ENCODE results near the gene PARP6.

PARP6 gene

GRCh38 chr15:72230197-72231065 is 41.9 kb downstream of the PARP6 start:
- peak; percentile 91 for DNase-seq

GRCh38 chr15:72229947-72230196 is 42.5 kb downstream of the PARP6 start:
- DNase-seq = no peak

DNA sequence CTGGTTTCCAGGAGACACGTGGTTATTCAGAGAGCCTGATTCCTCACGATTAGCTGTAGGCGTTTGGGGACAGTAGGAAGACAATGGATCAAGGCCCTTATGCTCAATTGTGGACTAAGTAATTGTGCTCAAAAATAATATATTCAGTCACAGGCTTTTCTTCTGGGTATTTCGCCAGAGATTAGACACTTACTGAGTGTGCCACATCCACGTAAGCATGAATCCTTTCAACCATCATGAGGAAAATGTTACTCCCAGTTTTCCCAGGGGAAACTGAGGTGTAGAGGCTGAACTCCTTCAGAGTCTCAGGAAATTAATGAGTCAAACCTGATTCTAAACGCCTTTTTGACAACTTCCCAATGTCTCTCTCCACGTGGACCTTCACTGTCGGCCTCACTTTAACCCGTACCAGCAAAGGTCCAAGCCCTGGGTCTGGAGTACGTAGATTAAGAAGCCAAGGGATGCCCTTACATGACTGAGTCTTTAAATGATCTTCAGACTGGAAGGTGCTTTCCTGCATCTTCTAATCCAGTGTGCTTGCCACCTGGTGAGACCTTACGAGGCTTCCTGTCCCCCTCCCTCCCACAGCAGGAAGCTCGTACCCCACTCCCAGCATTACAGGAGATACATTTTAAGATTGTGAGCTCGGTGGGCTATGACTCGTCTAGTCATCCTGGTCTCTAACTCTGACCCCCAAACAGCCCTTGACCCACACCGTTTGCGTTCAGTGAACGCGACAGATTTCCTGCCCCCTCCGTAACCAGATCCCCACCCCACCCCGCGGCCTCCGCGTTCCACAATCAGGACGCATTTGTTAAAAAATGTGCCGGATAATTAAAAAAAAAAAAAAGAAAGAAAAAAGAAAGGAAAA is 43.0 kb downstream of the PARP6 start:
- DNase-seq = no peak

- no peak for DNase-seq
Observed at GRCh38 chr15:72227720-72228119, 44.6 kb downstream of the PARP6 start.

- no peak for DNase-seq
Observed at GRCh38 chr15:72227192-72227586, 45.2 kb downstream of the PARP6 start.

- no peak for DNase-seq
Observed at GRCh38 chr15:72223278-72223677, 49.1 kb downstream of the PARP6 start.

- DNase-seq = no peak
Observed at GRCh38 chr15:72222393-72222792, 50.0 kb downstream of the PARP6 start.

GRCh38 chr15:72220687-72221086 is 51.7 kb downstream of the PARP6 start:
- DNase-seq = no peak

DNA sequence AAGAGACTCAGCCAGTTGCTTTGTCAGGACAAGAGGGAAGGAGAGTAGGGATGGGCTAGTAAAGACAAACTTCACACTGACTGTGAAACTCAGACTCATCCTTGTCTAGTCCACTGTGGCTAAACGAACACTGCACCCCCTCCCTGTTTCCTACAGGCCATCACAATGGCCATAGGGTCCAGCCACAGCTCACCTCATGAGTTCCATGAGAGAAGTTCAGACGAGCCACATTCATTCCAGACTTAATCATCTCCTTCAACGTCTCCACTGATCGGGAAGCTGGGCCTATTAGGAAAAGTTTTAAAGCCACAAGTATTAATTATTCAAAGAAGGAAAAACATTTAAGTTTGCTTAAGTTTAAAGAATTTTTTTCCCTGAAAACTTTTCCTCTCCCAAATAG is 55.1 kb downstream of the PARP6 start:
- DNase-seq = no peak

DNA sequence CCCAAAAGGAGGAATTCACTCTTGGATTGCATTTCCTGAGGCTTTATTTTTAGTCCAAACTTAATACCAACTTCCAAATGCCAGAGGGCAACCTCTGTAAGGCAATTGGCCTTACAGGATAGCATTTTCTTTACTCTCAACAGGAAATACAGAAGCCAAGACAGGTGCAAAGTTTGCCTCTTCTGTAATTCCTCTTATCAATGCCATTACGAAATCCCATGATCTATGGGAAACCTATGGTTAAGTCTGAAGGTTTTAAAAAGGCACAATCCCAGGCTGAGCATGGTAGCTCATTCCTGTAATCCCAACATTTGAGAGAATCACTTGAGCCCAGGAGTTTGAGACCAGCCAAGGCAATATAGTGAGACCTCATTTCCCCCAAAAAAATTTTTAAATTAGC is 56.3 kb downstream of the PARP6 start:
- DNase-seq = no peak

DNA sequence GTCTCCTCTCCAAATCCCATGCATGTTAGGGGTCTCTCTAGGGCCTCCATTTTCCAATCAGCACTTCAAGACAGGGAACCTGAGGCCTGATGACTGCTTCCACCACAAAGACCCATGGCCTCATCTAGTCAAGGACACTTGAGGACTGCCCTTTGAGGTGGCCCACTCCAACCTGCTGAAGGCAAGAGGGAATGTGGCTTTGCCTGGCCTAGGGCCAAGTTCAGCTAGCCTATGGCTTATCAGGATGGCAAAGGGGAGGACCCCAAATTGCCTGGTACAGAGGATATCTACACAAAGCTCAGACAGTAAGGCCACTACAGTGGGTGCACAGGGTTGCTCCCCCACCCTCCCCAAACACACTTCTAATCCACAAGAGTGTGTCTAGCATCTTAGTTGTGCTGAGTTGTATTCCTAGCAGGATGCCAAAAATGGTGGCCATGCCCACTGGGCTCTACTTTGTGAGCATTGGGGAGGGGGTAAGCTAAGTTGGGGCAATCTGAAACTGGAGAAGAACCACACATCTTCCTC is 64.7 kb downstream of the PARP6 start:
- DNase-seq = no peak

- no peak for DNase-seq
Observed at GRCh38 chr15:72206677-72207000, 65.7 kb downstream of the PARP6 start.

DNA sequence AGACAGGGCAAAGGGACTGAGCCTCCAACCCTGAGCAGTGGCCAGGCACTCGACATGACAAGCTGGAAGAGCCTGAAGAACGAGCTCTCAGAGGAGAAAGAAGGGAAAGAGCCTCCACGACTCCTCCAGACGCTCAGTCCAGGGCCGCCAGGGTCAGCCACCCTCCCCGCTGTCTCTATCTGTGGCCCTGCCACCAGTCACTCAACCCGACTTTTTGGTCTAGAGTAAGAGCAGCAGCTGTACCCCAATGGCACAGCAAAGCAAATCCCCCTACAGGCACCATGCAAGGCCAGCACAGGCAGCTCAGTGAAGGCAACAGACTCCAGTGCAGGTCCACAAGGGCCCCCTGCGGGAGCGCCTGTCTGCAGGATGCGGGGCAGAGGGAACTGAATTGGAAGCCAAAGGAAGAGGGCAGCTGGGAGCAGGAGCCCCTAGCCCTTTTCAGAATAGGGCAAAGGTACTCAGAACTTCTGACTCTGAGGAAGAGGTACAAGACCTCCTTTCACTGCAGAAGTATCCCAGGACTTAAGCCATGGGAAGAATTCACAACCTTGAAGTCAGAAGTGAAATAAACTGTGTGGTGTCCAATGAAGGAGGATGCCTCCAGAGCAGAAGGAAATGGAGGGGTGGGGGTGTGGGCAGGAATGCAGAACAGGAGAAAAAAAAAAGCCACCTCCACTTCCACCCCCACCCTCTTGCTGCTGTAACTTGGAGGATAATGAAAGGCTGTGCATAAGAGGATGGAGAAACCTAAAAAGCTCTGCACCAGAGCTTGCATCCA is 66.3 kb downstream of the PARP6 start:
- DNase-seq = no peak

DNA sequence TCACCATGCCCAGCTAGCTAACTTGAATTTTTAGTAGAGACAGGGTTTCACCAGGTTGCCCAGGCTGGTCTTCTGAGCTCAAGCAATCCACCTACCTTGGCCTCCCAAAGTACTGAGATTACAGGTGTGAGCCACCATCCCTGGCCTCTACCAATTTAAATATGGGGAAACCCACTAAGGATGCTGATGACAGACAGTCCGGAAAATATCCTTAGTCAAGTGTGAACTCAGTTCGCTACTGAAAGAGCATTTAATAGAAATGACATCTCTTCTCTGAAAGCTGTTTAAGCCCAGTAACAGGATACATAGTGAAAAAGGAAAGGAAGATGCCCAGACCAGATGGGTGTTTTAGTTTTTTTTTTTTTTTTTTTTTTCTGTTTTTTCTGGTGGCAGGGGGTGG is 67.1 kb downstream of the PARP6 start:
- DNase-seq = no peak

DNA sequence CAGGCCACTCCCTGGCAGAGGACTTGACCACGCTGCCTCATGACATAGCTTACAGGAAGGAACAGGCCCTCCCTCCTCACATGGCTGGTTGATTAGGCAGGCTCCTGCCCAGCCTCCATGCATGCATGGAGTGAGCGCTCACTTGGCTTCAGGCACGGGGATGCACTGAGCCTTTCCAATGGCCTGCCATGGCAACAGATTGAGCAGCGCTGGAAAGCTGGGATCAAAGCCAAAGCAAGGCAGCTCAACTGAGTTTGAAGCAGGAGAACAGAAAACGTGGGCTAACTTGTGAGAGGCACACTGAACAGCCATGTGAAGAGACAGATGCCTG is 68.9 kb downstream of the PARP6 start:
- peak; percentile 57 for DNase-seq

DNA sequence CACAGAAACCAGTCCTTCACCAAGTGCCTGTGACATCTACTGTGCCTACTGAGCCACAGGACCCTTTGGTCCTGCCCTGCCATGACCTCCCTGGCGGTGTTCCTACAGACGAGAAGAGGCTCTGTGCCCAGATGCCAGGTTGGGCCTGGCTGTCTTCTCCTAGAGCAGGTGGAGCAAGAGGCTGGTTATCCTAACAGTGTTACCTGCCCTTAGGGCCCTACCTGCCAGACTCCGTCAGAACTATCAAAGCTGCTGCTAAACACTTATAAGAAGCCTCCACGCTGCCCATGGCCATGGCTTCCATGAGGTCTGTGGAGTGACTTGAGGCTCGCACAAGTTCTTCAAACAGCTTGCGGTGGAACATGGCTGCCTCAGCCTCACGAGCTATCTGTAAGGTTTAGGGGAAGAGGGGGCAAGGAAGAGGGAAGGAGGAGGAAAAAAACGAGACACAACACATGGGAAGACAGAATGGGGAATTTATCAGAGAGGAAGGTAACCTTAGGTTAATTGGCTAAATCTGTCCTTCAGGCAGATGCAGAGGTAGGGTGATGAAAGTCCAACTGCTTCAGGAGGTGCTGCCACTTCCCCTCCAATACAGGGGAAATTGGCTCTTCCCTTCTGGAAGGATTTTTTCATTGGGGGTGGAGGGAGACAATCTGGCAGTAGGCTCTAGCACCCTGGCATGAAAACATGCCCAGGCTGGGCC is 69.4 kb downstream of the PARP6 start:
- DNase-seq = no peak

- DNase-seq = no peak
Observed at GRCh38 chr15:72202302-72202701, 70.1 kb downstream of the PARP6 start.

- no peak for DNase-seq
Observed at GRCh38 chr15:72201391-72201921, 70.9 kb downstream of the PARP6 start.

DNA sequence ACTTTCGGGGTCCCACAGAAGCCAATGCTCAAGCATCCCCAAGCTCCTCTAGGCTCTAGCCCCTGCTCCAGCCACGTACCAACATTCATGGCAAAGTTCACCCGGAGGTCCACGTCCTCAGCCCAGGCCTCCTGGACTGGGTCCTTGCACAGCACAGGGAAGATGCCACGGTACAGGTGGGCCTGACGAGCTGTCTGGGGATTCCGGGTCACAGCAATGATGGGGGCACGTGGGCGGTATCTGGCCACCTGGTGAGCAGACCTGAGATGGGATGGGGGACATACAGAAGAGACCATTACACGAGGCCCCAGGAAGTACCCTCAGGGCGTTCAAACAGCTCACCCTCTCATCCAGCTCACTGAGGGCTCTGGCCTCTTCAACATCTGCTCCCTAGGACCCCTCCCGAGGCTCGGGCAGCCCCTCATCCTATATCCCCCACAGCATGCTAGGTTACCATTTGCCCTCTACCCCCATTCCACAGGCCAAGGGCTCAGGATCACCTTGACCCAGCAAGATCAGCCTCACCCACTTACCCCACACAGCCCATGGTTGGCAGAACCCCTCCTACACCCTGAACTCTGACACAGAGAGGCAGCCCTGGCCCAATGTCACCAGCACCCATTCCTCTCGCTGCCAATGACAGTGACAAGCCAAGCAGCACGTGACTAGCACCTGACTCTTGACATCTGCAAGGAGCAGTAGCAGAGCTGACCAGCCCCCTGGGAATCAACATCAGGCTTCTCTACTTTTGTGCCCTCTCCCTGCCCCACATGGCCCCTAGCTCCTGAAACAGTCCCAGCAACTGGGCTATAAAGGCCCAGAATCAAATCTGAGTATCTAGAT is 71.7 kb downstream of the PARP6 start:
- no peak for DNase-seq

DNA sequence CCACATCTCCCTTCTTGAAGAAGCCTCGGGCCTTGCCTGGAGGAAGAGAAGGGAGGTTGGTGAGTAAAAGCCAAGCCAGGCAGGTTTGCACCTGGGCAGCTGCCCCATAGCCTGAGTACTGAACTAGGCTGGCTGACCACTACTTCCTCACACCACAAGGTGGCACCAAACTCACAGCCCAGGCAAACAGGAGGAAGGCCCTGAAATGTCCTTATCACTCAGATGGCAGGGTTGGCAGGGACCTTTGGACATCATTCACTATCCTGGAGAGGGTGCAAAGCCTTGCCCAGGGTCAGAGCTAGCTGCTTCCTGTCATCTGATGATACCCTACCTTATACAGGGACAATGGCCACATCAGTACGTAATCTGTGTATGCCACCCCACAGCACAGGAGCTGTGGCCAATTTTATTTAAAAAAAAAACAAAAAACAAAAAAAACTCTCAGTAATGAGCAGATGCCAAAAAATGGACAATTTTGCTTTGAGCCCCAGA is 72.6 kb downstream of the PARP6 start:
- DNase-seq = peak; percentile 59

DNA sequence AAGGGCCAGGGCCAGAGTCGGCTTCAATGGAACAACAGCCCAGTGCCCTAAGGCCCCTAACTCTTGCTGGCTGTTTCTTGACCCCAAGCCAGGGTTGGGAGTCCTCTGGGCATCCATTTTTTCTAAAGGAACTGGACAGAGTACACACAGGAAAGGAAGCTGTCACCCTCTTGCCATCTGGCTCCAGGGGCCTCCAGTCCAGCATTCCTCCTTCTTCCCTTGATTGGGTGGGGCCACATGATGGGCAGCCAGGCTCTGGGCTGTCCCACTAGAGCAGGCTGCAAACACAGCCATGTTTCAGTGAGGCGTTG is 73.2 kb downstream of the PARP6 start:
- DNase-seq = no peak

Measured in COR-L47 (cell line).